Measurements from ENCODE around the gene NYNRIN. TPM values are rescaled to one million over a fixed set of nuclear protein-coding genes. Genes with fewer than 3 reads are reported as not detected.

Gene NYNRIN
- total RNA-seq, 1 donor from 2014 or later, result 10.4 TPM

GRCh38 chr14:24363401-24363800, 35.4 kb upstream of the NYNRIN start:
- H3K4me1 Mint-ChIP-seq, result peaks cover 23% of the 10 kb centered on the region
- no peak for TF ChIP-seq CTCF (conservative IDR thresholded peaks at IDR 0.05)
- peaks cover 59% of the 10 kb centered on the region for H3K27me3 Mint-ChIP-seq (ENCODE audit: low read depth)

GRCh38 chr14:24364841-24365240, 34.0 kb upstream of the NYNRIN start:
- Mint-ChIP-seq H3K4me1 (peaks cover 27% of the 10 kb centered on the region), H3K27ac (ENCODE audit: unreplicated experiment) (no peak overlapping the region), H3K27me3 (ENCODE audit: low read depth) (peaks cover 55% of the 10 kb centered on the region), H3K36me3 (ENCODE audit: low read depth) (no peaks in the 10 kb centered on the region), H3K9me3 (no peaks in the 10 kb centered on the region), H3K4me3 (no peak overlapping the region)
- no peak for TF ChIP-seq CTCF (conservative IDR thresholded peaks at IDR 0.05)
- no peak for DNase-seq (ENCODE audit: low read depth, low spot score)

More at GRCh38 chr14:24363401-24363800, 35.4 kb upstream of the NYNRIN start:
- no peak overlapping the region for H3K4me3 Mint-ChIP-seq
- H3K9me3 Mint-ChIP-seq, result no peaks in the 10 kb centered on the region
- no peak for DNase-seq (ENCODE audit: low read depth, low spot score)
- H3K36me3 Mint-ChIP-seq (ENCODE audit: low read depth), result no peaks in the 10 kb centered on the region
- no peak overlapping the region for H3K27ac Mint-ChIP-seq (ENCODE audit: unreplicated experiment)

GRCh38 chr14:24365600-24366412, 33.0 kb upstream of the NYNRIN start:
- H3K4me3 Mint-ChIP-seq, result peak overlapping the region; percentile 93
- H3K9me3 Mint-ChIP-seq, result no peaks in the 10 kb centered on the region
- DNase-seq (ENCODE audit: low read depth, low spot score), result peak; percentile 78
- H3K36me3 Mint-ChIP-seq (ENCODE audit: low read depth), result no peaks in the 10 kb centered on the region
- peak; percentile 87 for TF ChIP-seq CTCF (conservative IDR thresholded peaks at IDR 0.05)
- peaks cover 46% of the 10 kb centered on the region for H3K27me3 Mint-ChIP-seq (ENCODE audit: low read depth)
- peaks cover 27% of the 10 kb centered on the region for H3K4me1 Mint-ChIP-seq
- H3K27ac Mint-ChIP-seq (ENCODE audit: unreplicated experiment), result peak overlapping the region; percentile 62

- Mint-ChIP-seq H3K4me3 (no peak overlapping the region), H3K27ac (ENCODE audit: unreplicated experiment) (no peak overlapping the region), H3K9me3 (no peaks in the 10 kb centered on the region), H3K27me3 (ENCODE audit: low read depth) (peaks cover 40% of the 10 kb centered on the region), H3K4me1 (peaks cover 27% of the 10 kb centered on the region), H3K36me3 (ENCODE audit: low read depth) (no peaks in the 10 kb centered on the region)
- DNase-seq (ENCODE audit: low read depth, low spot score), result no peak
- TF ChIP-seq CTCF (conservative IDR thresholded peaks at IDR 0.05), result no peak
These were observed 32.4 kb upstream of the NYNRIN start for GRCh38 chr14:24366413-24366720.

- H3K4me3 Mint-ChIP-seq, result peak overlapping the region; percentile 93
- H3K36me3 Mint-ChIP-seq (ENCODE audit: low read depth), result no peaks in the 10 kb centered on the region
- TF ChIP-seq CTCF (conservative IDR thresholded peaks at IDR 0.05), result no peak
- peaks cover 35% of the 10 kb centered on the region for H3K27me3 Mint-ChIP-seq (ENCODE audit: low read depth)
- no peaks in the 10 kb centered on the region for H3K9me3 Mint-ChIP-seq
- DNase-seq (ENCODE audit: low read depth, low spot score), result peak; percentile 62
- H3K27ac Mint-ChIP-seq (ENCODE audit: unreplicated experiment), result peak overlapping the region; percentile 97
- H3K4me1 Mint-ChIP-seq, result peaks cover 27% of the 10 kb centered on the region
These were observed 31.9 kb upstream of the NYNRIN start for GRCh38 chr14:24366721-24367513.
